HG03439 (cell line): ENCODE data around the gene SETBP1.

Experiments
- ATAC-seq: cut with Tn5 transposase; IDR thresholded peaks from one replicate; pipeline ENCODE4 v1.9.1; 2021; ENCODE audit warnings: mild to moderate bottlenecking, moderate library complexity; ENCODE audit not compliant: unreplicated experiment

The SETBP1 gene

GRCh38 chr18:44730803-44731529, 50.3 kb downstream of the SETBP1 start:
- ATAC-seq, result no peak

GRCh38 chr18:44731530-44732237, 51.0 kb downstream of the SETBP1 start:
- ATAC-seq, result peak; percentile 63

- no peak for ATAC-seq
Measured at GRCh38 chr18:44732238-44732563, 51.5 kb downstream of the SETBP1 start.

GRCh38 chr18:44732599-44732998, 51.9 kb downstream of the SETBP1 start:
- no peak for ATAC-seq

GRCh38 chr18:44733069-44733753, 52.5 kb downstream of the SETBP1 start:
- ATAC-seq, result no peak

- ATAC-seq, result no peak
Measured at GRCh38 chr18:44733754-44734465, 53.2 kb downstream of the SETBP1 start.

GRCh38 chr18:44735096-44735495, 54.4 kb downstream of the SETBP1 start:
- no peak for ATAC-seq

GRCh38 chr18:44736664-44737380, 56.1 kb downstream of the SETBP1 start:
- ATAC-seq, result no peak

- no peak for ATAC-seq
Measured at GRCh38 chr18:44737623-44738022, 56.9 kb downstream of the SETBP1 start.

- ATAC-seq, result no peak
Measured at GRCh38 chr18:44740000-44740399, 59.3 kb downstream of the SETBP1 start.

- no peak for ATAC-seq
Measured at GRCh38 chr18:44741085-44741484, 60.4 kb downstream of the SETBP1 start.

GRCh38 chr18:44741511-44741910, 60.8 kb downstream of the SETBP1 start:
- ATAC-seq, result no peak

GRCh38 chr18:44742126-44742525, 61.4 kb downstream of the SETBP1 start:
- ATAC-seq, result no peak

GRCh38 chr18:44742718-44743311, 62.1 kb downstream of the SETBP1 start:
- ATAC-seq, result no peak

- no peak for ATAC-seq
Measured at GRCh38 chr18:44743631-44744030, 62.9 kb downstream of the SETBP1 start.

GRCh38 chr18:44744161-44745121, 63.8 kb downstream of the SETBP1 start:
- no peak for ATAC-seq

- ATAC-seq, result no peak
Measured at GRCh38 chr18:44747157-44747556, 66.5 kb downstream of the SETBP1 start.

GRCh38 chr18:44748582-44748981, 67.9 kb downstream of the SETBP1 start:
- ATAC-seq, result no peak

- no peak for ATAC-seq
Measured at GRCh38 chr18:44750774-44751173, 70.1 kb downstream of the SETBP1 start.
